Ovary (tissue), 9 donors: ENCODE data around the gene PLEKHH1. TPM values are rescaled to one million over a fixed set of nuclear protein-coding genes. Genes with fewer than 3 reads are reported as not detected.

Experiments
- DNase-seq, 5 donors: peaks; one replicate each; pipeline ENCODE4 v3.0.0-alpha.2; 2019 to 2020
- H3K27ac ChIP-seq, 2 donors: fragments of 200-600 bp; one replicate each; pipeline versions ENCODE4 v1.5.1 to v1.8.0; 2019 to 2022
- H3K27me3 ChIP-seq: fragments of 200-600 bp; one replicate; pipeline ENCODE4 v1.8.0; 2022
- H3K36me3 ChIP-seq: fragments of 200-600 bp; sonication (generic); one replicate; pipeline ENCODE4 v1.5.1; 2019
- H3K4me1 ChIP-seq: one replicate; pipeline ENCODE4 v1.8.1; 2013; ENCODE audit warnings: mild to moderate bottlenecking, moderate library complexity; ENCODE audit not compliant: insufficient read depth
- H3K4me3 ChIP-seq: fragments of 200-600 bp; sonication (generic); one replicate; pipeline ENCODE4 v1.5.1; 2017
- H3K9me3 ChIP-seq, 2 donors: fragments of 200-600 bp in 1 of 2; sonication (generic) in 1 of 2; one replicate each; pipeline versions ENCODE4 v1.5.1 to v1.8.1; 2013 to 2019; ENCODE audit warnings: mild to moderate bottlenecking in 1 of 2, moderate library complexity in 1 of 2
- CTCF ChIP-seq, 3 donors: fragments of 450-650 bp in 2 of 3; fragments of 200-600 bp in 1 of 3; IDR thresholded peaks; one replicate each; pipeline versions ENCODE4 v1.5.1 to v1.8.0; 2016 to 2022; ENCODE audit warnings: antibody characterized with exemption in 3 of 3, mild to moderate bottlenecking in 1 of 3
- EP300 ChIP-seq: sonication (generic); formaldehyde crosslinking; IDR thresholded peaks from one replicate; pipeline ENCODE4 v1.6.1; 2017; ENCODE audit warnings: antibody characterized with exemption
- POLR2A ChIP-seq: fragments of 450-650 bp; IDR thresholded peaks from one replicate; pipeline ENCODE4 v1.6.1; 2017; ENCODE audit warnings: antibody characterized with exemption, mild to moderate bottlenecking, moderate library complexity
- WGBS, 3 donors: extraction: QIAGEN DNeasy Blood & Tissue Kit in 1 of 3; methylation state at CpG; one replicate each; pipeline versions ENCODE4 v1.1.5 to v1.1.7; 2013 to 2017; 5-methylcytosine and 5-hydroxymethylcytosine counted together
- intact Hi-C, 4 donors: fragments of 100-400 bp; cut with DNase I; formaldehyde crosslinking; loops; one replicate each; pipeline versions ENCODE4 v1.11.0 to v1.15.1; 2022 to 2023
- polyA plus RNA-seq, 2 donors: library from polyadenylated mRNA; stranded (reverse); fragments of 200-250 nt in 1 of 2; fragments of 350-450 nt in 1 of 2; fragmentation: Illumina TruSeq in 1 of 2; extraction: RNeasy Lipid Tissue Mini Kit (QIAGEN cat#74804) in 1 of 2; gene quantifications; one replicate each; pipeline ENCODE4 v1.2.3, GENCODE V29; 2013 to 2014
- total RNA-seq, 7 donors: library from RNA; depleted of rRNA in 2 of 7; stranded (reverse); fragments of >200 nt in 2 of 7; fragmentation: NEBNext Ultra II Directional in 3 of 7; extraction: Animal tissue kit (Norgen Biotek cat#: 25700) in 3 of 7; gene quantifications; one replicate each; pipeline versions ENCODE4 v1.1.0 to v1.2.4, GENCODE V29; 2016 to 2023
- donor health status: DM: no; HTN: no; CAD: no; lungs with moderate emphysema.
- donor health status: DM: no; HTN: no; CAD: no.
- donor health status: Bipolar disorder and iron deficiency.
- donor health status: DM: yes; HTN: yes; CAD: no.
- donor health status: DM: no; HTN: no; CAD: no.
- donor health status: DM: yes; HTN: yes; CAD: no.

Gene PLEKHH1
- total and polyA plus RNA-seq, 9 donors, result 0.78 to 15.7 (median 3.9) TPM

GRCh38 chr14:67579636-67580035 lies 46.5 kb downstream of the PLEKHH1 start:
- intact Hi-C loops, result loop anchor here in 3 of 4 donors (5.0 to 10.0 kb wide), 3 partner anchors 125 to 155 kb away; partner anchors contain the start of gene RDH12 (in 2 of the 3)
- Histone ChIP-seq H3K9me3 (no peaks in the 10 kb centered on the region), H3K4me1 (no peaks in the 10 kb centered on the region), H3K4me3 (no peak overlapping the region), H3K27ac (no peak overlapping the region), H3K36me3 (no peaks in the 10 kb centered on the region), H3K27me3 (no peaks in the 10 kb centered on the region)
- TF ChIP-seq EP300 (no peak), POLR2A (no peak), CTCF (IDR thresholded peaks at IDR 0.05) (no peak)
- DNase-seq, result no peak
- 83 to 90% (median 85%) methylated on average over 7 of the region's 7 CpGs for WGBS, 3 donors

- no peak for TF ChIP-seq EP300
- no peak for TF ChIP-seq POLR2A
- TF ChIP-seq CTCF (IDR thresholded peaks at IDR 0.05), result no peak
- intact Hi-C loops, result loop anchor here in 2 of 4 donors (5.0 to 10.0 kb wide), 2 partner anchors 124 to 127 kb away; partner anchors contain the start of gene RDH12 (in 1 of the 2)
- Histone ChIP-seq H3K9me3 (no peaks in the 10 kb centered on the region), H3K36me3 (no peaks in the 10 kb centered on the region), H3K4me3 (no peak overlapping the region), H3K27ac (no peak overlapping the region), H3K4me1 (no peaks in the 10 kb centered on the region), H3K27me3 (no peaks in the 10 kb centered on the region)
- 86 to 87% (median 86%) methylated on average over 11 of the region's 11 CpGs for WGBS, 3 donors
- DNase-seq, result no peak
Observed at GRCh38 chr14:67580336-67581171, 47.5 kb downstream of the PLEKHH1 start.

DNA sequence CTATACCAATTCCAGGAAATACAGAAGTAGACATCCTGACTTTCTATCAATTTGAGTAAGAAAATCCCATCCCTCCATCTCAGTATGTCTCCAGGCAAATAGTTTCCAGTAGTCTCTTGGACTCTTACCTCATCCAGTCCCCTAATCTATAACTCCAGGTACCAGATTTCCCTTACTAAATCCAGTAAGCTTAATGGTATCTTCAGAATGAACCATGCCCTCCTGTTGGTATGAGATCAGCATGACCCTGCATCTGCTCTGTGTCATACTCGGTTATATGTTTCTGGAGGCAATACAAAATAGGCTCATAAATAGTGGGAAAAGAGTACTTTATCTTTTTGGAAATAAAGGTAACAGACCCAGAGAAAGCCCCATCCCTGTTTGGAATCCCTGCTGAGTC lies 48.6 kb downstream of the PLEKHH1 start:
- no peaks in the 10 kb centered on the region for H3K27me3 ChIP-seq
- no peak overlapping the region for H3K27ac ChIP-seq
- DNase-seq, result no peak
- H3K36me3 ChIP-seq, result no peaks in the 10 kb centered on the region
- no peak overlapping the region for H3K4me3 ChIP-seq
- H3K4me1 ChIP-seq, result no peaks in the 10 kb centered on the region
- no peak for TF ChIP-seq EP300
- H3K9me3 ChIP-seq, result no peaks in the 10 kb centered on the region
- intact Hi-C loops, result loop anchor here in 2 of 4 donors (5.0 to 10.0 kb wide), 2 partner anchors 123 to 126 kb away; partner anchors contain the start of gene RDH12 (in 1 of the 2)
- 69 to 79% (median 76%) methylated on average over 1 of the region's 1 CpG for WGBS, 3 donors

- Histone ChIP-seq H3K36me3 (no peaks in the 10 kb centered on the region), H3K27me3 (no peaks in the 10 kb centered on the region), H3K4me3 (no peak overlapping the region), H3K9me3 (no peaks in the 10 kb centered on the region), H3K4me1 (no peaks in the 10 kb centered on the region), H3K27ac (no peak overlapping the region)
- TF ChIP-seq EP300, result no peak
- TF ChIP-seq POLR2A, result no peak
- TF ChIP-seq CTCF (IDR thresholded peaks at IDR 0.05), result no peak
- 69 to 83% (median 82%) methylated on average over 7 of the region's 7 CpGs for WGBS, 3 donors
- intact Hi-C loops, result loop anchor here in 2 of 4 donors (5.0 to 10.0 kb wide), 2 partner anchors 123 to 125 kb away; partner anchors contain the start of gene RDH12 (in 1 of the 2)
- DNase-seq, result no peak
Observed at GRCh38 chr14:67582061-67582460, 49.0 kb downstream of the PLEKHH1 start.
